ENCODE measurements around the gene WDR55.
"Not testable (repeated sequence)": the region's sequence is repeated elsewhere in the genome, so short reads cannot be mapped to it uniquely, and the experiment has no call there.

WDR55 gene

GRCh38 chr5:140690941-140691924, 26.5 kb downstream of the WDR55 start, which contains the start of the genes HARS1 and HARS2:
HARS1 (minus strand) TSS chr5:140691370; CDS start chr5:140691304, 66 bp downstream.
HARS2 (plus strand) TSS chr5:140691455; CDS start chr5:140691649, 194 bp downstream.
- TF ChIP-seq TAF1 (IDR thresholded peaks at IDR 0.05; ENCODE audit: borderline replicate concordance, low read depth, low read length) = peak; percentile 86; the same call in 1 of the 2 replicates
- peak; percentile 94 for TF ChIP-seq POLR2AphosphoS5 (IDR thresholded peaks at IDR 0.05; ENCODE audit: low read depth, low read length)
- peak; percentile 95 for TF ChIP-seq POLR2A (IDR thresholded peaks at IDR 0.05; ENCODE audit: low read depth, low read length)

GRCh38 chr5:140694276-140694675, 29.6 kb downstream of the WDR55 start:
- DNase-seq (ENCODE audit: insufficient read length) (no peak), FAIRE-seq (no peak)
- TF ChIP-seq POLR2A (IDR thresholded peaks at IDR 0.05; ENCODE audit: low read depth, low read length) = no peak
- TF ChIP-seq POLR2AphosphoS5 (IDR thresholded peaks at IDR 0.05; ENCODE audit: low read depth, low read length) = no peak
- TF ChIP-seq TAF1 (IDR thresholded peaks at IDR 0.05; ENCODE audit: borderline replicate concordance, low read depth, low read length) = no peak

More at GRCh38 chr5:140690941-140691924, 26.5 kb downstream of the WDR55 start, which contains the start of the genes HARS1 and HARS2:
- FAIRE-seq = peak; percentile 97
- peak; percentile 87 for DNase-seq (ENCODE audit: insufficient read length)

GRCh38 chr5:140696891-140697492, 32.3 kb downstream of the WDR55 start:
- no peak for TF ChIP-seq TAF1 (IDR thresholded peaks at IDR 0.05; ENCODE audit: borderline replicate concordance, low read depth, low read length)
- no peak for TF ChIP-seq POLR2A (IDR thresholded peaks at IDR 0.05; ENCODE audit: low read depth, low read length)
- TF ChIP-seq POLR2AphosphoS5 (IDR thresholded peaks at IDR 0.05; ENCODE audit: low read depth, low read length) = no peak
- no peak for FAIRE-seq

GRCh38 chr5:140700177-140701144, 35.8 kb downstream of the WDR55 start, which contains the start of gene ZMAT2:
ZMAT2 (plus strand) TSS chr5:140700447; CDS start chr5:140700461, 14 bp downstream.
- peak; percentile 100 for FAIRE-seq
- peak; percentile 75 for DNase-seq (ENCODE audit: insufficient read length)
- TF ChIP-seq TAF1 (IDR thresholded peaks at IDR 0.05; ENCODE audit: borderline replicate concordance, low read depth, low read length) = peak; percentile 98
- TF ChIP-seq POLR2A (IDR thresholded peaks at IDR 0.05; ENCODE audit: low read depth, low read length) = peak; percentile 89
- TF ChIP-seq POLR2AphosphoS5 (IDR thresholded peaks at IDR 0.05; ENCODE audit: low read depth, low read length) = peak; percentile 89

More at GRCh38 chr5:140696891-140697492, 32.3 kb downstream of the WDR55 start:
- DNase-seq (ENCODE audit: insufficient read length) = no peak

- TF ChIP-seq TAF1 (IDR thresholded peaks at IDR 0.05; ENCODE audit: borderline replicate concordance, low read depth, low read length) (no peak), POLR2AphosphoS5 (IDR thresholded peaks at IDR 0.05; ENCODE audit: low read depth, low read length) (no peak), POLR2A (IDR thresholded peaks at IDR 0.05; ENCODE audit: low read depth, low read length) (no peak; the same call in 1 of the 2 replicates)
- FAIRE-seq (no peak), DNase-seq (ENCODE audit: insufficient read length) (no peak)
Observed at GRCh38 chr5:140707812-140708211, 43.1 kb downstream of the WDR55 start.

- not testable (repeated sequence) for FAIRE-seq; DNase-seq (ENCODE audit: insufficient read length)
Observed at GRCh38 chr5:140708787-140709186, 44.1 kb downstream of the WDR55 start.

- DNase-seq (ENCODE audit: insufficient read length) (peak; percentile 49), FAIRE-seq (peak; percentile 100)
- no peak for TF ChIP-seq TAF1 (IDR thresholded peaks at IDR 0.05; ENCODE audit: borderline replicate concordance, low read depth, low read length)
- TF ChIP-seq POLR2A (IDR thresholded peaks at IDR 0.05; ENCODE audit: low read depth, low read length) = 0 out of 2 replicates have a peak, but pooled peaks have one; percentile 20
Observed at GRCh38 chr5:140710899-140711552, 46.3 kb downstream of the WDR55 start.

GRCh38 chr5:140711794-140712193, 47.1 kb downstream of the WDR55 start:
- TF ChIP-seq TAF1 (IDR thresholded peaks at IDR 0.05; ENCODE audit: borderline replicate concordance, low read depth, low read length) (no peak), POLR2A (IDR thresholded peaks at IDR 0.05; ENCODE audit: low read depth, low read length) (no peak), POLR2AphosphoS5 (IDR thresholded peaks at IDR 0.05; ENCODE audit: low read depth, low read length) (no peak)
- FAIRE-seq (no peak), DNase-seq (ENCODE audit: insufficient read length) (no peak)

- TF ChIP-seq TAF1 (IDR thresholded peaks at IDR 0.05; ENCODE audit: borderline replicate concordance, low read depth, low read length) = no peak
- no peak for TF ChIP-seq POLR2A (IDR thresholded peaks at IDR 0.05; ENCODE audit: low read depth, low read length)
- TF ChIP-seq POLR2AphosphoS5 (IDR thresholded peaks at IDR 0.05; ENCODE audit: low read depth, low read length) = no peak
- DNase-seq (ENCODE audit: insufficient read length) = no peak
- no peak for FAIRE-seq
Observed at GRCh38 chr5:140713562-140714094, 48.9 kb downstream of the WDR55 start.

- not testable (repeated sequence) for DNase-seq (ENCODE audit: insufficient read length); FAIRE-seq
Observed at GRCh38 chr5:140716238-140716637, 51.5 kb downstream of the WDR55 start.
